Adipose tissue (tissue), 3 donors: Measurements from ENCODE around the gene SURF4. TPM values are rescaled to one million over a fixed set of nuclear protein-coding genes. Genes with fewer than 3 reads are reported as not detected.

ENCODE experiments used
- H3K27ac ChIP-seq: one replicate; pipeline ENCODE4 v1.5.1; 2013; ENCODE audit warnings: low read depth, low read length
- WGBS, 3 donors: extraction: QIAGEN DNeasy Blood & Tissue Kit; methylation state at CpG; one replicate each; pipeline ENCODE4 v1.1.7; 2013; 5-methylcytosine and 5-hydroxymethylcytosine counted together
- polyA plus RNA-seq, 3 donors: library from polyadenylated mRNA; stranded (reverse); fragments of 200-250 nt; gene quantifications; one replicate each; pipeline ENCODE4 v1.2.3, GENCODE V29; 2013
- donor health status: healthy with polysubstance abuse.
- donor health status: Bipolar disorder and iron deficiency.
- donor health status: healthy.

Gene SURF4
- polyA plus RNA-seq, 3 donors, result 66.1 to 168 (median 123) TPM

DNA sequence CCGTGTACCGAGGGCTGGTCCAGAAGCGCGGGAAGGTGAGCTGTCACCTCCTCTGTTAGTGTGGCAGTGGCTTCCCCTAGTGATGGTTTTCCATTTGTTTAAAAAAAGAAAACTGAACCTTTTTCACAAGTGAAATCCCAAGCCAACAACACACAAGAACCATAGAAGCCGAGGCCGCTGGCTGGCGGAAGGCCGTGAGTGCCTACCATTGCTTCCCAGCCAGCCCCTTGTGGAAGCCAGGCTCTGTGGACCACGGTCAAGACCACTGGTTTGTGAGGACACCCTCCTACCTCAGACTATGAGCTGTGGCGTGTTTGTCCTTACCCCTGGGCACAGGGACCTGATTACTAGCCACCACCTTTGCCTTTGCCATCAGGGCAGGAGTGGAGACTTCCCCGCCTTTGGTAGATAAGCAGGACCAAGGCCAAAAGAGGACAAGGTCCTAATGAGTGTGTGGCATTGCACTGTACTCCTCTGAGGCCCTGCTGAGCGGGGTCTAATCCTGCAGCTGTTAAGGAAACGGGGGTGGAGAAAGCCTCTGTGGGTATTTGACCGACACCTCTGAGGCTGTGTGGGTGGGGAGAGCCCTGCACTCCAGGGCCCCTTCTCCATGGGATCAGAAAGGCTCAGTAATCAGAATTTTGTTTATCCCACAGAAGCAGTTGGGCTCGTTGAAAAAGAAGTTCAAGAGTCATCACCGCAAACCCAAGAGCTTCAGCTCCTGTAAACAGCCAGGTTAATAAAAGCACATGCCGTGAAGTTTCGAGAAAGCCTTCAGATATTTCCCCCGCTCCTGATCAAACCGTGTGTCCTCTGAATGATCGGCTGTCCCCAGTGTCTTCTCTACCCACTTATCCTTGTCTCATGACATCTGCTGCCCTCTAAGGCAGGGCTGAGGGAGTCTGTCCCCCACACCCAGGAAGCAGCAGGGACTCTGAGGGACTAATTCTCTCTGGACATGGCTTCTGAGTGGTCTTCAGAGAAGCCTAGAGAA, 15.2 kb downstream of the SURF4 start:
- no peak overlapping the region for H3K27ac ChIP-seq
- 66 to 81% (median 77%) methylated on average over 21 of the region's 21 CpGs for WGBS, 3 donors

DNA sequence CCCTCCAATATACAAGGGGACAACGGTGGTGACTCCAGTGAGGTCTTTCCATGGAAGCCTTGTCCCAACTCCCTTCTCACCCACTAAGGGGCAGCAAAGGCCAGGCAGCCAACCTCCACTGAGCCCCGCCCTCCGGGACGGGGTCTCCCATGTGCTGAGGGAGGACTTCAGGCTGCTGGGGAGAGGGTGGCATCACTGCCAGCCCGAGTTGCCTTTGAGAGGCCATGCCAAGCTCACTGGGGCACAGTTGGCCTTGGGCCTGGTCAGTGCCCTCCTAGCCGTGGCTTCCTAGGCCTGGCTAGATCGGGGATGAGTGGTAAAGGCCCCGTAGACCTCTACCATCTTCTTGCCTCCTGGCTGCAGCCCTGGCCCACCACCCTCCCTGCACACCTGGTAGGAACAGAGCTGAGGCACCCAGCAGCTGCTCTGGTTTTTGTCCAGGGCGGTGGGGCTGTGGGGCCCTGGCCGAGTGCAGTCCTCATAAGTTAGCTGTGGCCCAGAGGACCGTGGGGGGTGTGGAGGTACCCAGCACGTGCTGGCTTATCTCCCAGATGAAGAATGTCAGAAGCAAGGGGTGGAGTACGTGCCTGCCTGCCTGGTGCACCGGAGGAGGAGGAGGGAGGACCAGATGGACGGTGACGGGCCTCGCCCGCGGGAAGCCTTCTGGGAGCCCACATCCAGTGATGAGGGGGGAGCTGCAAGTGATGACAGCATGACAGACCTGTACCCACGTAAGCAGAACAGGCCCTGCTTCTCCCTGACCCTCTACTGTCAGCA, 16.3 kb downstream of the SURF4 start:
- no peak overlapping the region for H3K27ac ChIP-seq
- 50 to 62% (median 55%) methylated on average over 20 of the region's 20 CpGs for WGBS, 3 donors

DNA sequence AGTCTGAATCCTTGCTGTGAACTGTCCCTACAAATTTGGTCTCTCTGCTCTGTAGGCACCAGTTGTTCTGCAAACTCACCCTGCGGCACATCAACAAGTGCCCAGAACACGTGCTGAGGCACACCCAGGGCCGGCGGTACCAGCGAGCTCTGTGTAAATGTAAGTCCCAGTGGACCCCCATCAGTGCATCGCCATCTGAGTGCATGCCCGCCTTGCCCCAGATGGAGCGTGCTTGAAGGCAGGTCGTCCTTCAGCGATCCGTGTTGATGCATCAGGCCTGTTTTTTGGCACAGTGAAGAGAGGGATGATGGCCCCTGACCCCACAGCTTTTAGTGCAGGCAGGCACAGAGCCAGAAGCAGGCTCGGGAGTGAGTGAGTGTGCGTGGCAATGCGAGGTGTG, 18.2 kb downstream of the SURF4 start:
- H3K27ac ChIP-seq, result no peak overlapping the region
- WGBS, 3 donors, result 80 to 83% (median 81%) methylated on average over 14 of the region's 14 CpGs

DNA sequence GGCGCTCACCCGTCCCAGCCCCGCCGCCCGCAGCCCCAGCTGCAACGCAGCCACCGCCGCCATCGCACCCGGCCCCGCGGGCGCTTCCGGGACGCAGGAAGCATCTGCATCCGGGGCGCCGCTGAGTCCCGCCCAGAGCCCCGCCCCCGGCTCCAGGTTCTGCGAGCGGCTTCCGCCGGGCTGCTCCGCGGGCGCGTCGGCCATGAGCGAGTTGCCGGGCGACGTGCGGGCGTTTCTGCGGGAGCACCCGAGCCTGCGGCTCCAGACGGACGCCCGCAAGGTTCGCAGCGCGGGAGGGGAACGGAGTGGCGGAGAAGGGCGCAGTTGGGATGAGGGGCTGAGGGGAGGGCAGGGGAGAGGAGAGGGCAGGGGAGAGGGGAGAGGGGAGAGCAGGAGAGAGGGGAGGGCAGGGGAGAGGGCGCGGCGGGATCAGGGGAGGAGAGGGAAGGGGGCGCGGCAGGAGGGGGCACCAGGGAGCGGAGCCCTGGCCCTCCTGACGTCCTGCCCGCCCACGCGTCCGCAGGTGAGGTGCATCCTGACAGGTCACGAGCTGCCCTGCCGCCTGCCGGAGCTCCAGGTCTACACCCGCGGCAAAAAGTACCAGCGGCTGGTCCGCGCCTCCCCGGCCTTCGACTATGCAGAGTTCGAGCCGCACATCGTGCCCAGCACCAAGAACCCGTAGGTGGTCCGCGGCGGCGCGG, 19.3 kb downstream of the SURF4 start, which contains the start of the genes SURF1 and SURF2:
Gene SURF1 (minus strand): TSS at position 97 of the 701 bp plus-strand sequence. CDS start 34 bp downstream, at position 63.
Gene SURF2 (plus strand): TSS at position 160 of the 701 bp plus-strand sequence. CDS start 43 bp downstream, at position 203.
- WGBS, 3 donors, result 1% methylated on average over 53 to 77 of the region's 78 CpGs

DNA sequence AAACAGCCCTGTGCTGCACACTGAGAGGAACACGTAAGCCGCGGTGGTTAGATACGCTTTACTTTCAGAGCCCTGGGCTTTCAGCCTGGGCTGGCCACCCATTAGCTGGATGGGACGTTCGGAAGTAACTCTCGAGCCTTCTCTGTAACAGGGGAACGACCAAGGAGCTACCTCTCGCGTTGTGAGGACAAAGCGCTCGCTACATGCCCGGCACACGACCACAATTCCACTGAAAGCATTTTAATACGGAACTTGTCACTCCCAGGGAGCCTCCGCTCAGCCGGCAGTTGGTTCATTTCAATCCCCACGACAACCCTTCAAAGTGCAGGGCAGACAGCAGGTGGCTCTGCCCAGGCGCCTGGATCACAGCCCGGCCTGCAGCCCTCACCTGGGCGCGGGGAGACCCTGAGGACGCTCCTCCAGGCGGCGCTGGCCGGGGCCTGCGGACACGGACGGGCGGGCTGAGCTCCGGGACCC, 19.9 kb downstream of the SURF4 start:
- WGBS, 3 donors, result 0 to 1% (median 1%) methylated on average over 31 of the region's 31 CpGs

More for the DNA sequence above, 19.3 kb downstream of the SURF4 start, which contains the start of the genes SURF1 and SURF2:
- peak within 1 kb of the TSS; percentile 10 for H3K27ac ChIP-seq

DNA sequence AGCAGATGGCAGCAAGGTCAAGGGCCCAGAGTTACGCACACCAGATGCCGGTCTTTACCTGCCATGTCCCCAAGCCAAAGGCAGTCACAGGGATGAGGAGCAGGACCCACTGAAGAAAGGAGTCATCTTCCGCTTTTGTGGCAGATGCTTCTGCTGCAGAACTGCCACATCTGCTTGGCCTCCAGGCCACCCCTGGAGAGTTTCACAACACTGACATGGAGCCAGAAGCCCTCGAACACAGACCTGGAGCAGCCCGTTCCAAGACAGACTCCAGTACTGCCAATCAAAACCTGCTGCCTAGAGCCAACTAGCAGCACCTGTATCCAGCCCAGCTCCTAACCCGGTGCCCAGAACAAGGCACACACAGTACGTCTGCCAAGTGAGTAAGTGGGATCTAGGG, 21.1 kb downstream of the SURF4 start:
- no peak overlapping the region for H3K27ac ChIP-seq
- WGBS, 3 donors, result 74 to 82% (median 82%) methylated on average over 7 of the region's 7 CpGs

More for the DNA sequence above, 19.9 kb downstream of the SURF4 start:
- H3K27ac ChIP-seq, result peak overlapping the region; percentile 10

DNA sequence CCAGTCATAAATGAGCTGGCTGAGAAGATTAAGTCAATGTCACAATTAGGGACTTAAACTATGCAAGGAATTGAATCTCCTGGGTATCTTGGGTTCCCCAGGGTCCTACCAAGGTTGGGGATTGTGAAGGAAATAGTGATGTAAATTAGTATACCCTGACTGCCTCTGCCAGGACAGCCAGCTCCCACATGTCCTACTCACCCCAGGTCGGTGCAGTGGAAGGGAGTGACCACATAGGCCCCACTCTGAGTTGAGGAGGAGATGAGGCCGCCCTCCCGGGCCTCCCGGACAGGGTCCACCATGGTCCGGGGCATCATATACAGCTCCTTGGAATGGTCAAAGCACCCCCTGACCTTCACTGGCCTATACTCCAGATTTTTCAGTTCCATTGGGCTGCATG, 22.3 kb downstream of the SURF4 start:
- H3K27ac ChIP-seq, result no peak overlapping the region
- 78 to 87% (median 81%) methylated on average over 5 of the region's 5 CpGs for WGBS, 3 donors

DNA sequence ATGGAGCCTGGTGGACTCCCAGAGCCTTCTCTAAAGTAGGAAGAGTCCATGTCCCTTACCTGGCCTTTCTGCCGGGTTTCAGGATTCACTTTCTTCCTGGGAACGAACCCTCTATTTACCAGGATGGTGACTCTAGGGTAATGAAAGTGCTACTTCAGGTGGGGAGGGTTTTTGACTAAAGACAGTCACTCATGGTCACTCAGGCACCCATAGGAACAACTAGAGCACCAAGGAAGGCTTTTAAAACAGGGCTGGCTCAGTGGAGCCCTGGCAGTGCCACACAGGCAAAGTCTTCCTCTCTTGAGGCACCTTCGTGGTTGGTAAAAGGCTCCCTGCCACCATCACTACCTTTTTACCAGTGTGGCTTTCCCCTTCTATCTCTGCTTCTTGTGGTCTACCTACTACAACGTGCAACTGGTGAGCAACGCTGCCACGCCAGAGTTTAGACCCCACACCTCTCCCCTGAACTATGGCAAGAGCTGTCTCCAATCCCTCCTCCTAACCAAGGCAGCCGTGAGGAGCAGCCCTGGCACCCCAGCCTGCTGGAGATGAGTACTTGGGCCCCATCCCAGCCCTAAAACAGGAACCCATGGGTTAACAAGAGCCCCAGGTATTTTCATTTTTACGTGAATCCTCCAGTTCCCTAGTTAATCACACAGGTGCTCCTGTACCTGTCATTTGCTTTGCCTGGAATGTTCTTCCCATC, 23.1 kb downstream of the SURF4 start:
- no peak overlapping the region for H3K27ac ChIP-seq
- 77 to 79% (median 78%) methylated on average over 8 of the region's 8 CpGs for WGBS, 3 donors

DNA sequence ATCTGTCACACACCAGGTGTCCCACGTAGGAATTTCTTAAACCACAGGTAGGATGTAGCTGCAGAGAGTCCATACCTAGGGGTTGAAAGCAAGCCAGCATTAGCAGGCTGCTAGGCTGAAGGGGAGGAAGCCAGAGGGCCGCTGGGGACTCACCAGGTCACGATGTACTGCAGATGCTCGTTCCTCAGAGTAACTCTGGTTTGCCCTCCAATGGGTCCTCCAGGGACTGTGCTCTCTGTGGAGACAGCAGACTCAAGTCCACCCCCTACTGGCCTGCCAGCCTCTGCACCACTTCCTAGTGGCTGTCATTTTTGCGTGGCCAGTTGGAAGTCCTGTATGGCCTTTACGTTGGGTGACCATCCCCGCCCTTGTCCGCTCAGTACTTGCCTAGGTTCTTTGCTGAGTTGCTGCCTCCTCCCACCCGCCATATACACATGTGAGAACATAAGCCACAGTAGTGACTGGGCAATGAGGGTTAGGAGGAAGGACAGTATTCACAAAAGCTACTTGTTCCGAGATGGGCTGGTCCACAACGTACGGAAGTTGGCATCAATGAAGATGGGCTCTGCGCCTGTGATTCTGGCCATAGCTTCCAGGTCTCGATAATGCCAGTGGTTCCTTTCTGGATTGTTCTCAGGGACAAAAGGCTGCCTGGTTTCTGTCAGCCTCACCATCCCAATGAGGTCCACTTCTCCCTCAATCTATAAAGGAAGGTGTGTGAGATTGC, 23.8 kb downstream of the SURF4 start:
- 75 to 80% (median 76%) methylated on average over 14 of the region's 14 CpGs for WGBS, 3 donors
- H3K27ac ChIP-seq, result no peak overlapping the region

DNA sequence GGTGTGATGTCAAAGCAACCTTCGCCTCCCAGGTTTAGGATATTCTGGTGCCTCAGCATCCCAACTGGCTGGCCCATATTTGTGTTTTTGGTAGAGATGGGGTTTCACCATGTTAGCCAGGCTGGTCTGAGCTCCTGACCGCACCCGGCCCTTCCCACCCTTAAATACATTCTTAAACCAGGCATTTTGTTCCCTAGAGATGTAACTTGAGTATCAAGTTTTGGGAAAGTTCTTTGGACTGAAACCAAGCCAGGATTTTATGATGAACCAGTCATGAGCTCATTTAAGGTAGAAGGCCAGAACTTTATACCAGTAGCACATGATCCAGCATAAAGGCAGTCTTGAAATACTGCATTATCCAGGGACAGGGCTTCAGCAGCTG, 24.3 kb downstream of the SURF4 start:
- no peak overlapping the region for H3K27ac ChIP-seq
- whole genome bisulfite sequencing, 3 donors, result 78 to 90% (median 85%) methylated on average over 3 of the region's 3 CpGs

DNA sequence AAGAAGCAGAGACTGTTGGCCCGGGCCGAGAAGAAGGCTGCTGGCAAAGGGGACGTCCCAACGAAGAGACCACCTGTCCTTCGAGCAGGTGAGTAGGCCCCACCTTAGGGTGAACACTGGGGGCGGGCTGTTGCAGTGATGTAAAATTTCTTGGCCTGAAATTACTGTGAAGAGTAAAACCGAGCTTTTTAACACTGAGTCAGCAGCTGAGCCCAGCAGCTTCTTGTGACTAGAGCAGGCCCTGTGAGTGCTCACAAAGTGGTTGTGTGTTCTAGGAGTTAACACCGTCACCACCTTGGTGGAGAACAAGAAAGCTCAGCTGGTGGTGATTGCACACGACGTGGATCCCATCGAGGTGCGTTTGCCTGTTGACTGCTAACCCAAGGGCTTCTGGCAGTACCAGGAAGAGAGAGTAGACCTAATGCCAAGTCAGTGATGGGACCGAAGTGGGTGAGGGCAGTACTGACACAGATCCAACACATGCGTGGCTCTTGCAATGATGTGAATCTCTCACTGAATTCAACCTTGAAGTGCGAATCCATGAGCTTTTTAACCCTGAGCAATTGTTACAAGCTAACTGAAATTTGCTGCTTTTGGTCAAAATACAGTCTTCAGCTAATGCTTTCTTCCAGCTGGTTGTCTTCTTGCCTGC, 25.8 kb downstream of the SURF4 start:
- no peak overlapping the region for H3K27ac ChIP-seq
- 79 to 87% (median 84%) methylated on average over 15 of the region's 15 CpGs for WGBS, 3 donors

DNA sequence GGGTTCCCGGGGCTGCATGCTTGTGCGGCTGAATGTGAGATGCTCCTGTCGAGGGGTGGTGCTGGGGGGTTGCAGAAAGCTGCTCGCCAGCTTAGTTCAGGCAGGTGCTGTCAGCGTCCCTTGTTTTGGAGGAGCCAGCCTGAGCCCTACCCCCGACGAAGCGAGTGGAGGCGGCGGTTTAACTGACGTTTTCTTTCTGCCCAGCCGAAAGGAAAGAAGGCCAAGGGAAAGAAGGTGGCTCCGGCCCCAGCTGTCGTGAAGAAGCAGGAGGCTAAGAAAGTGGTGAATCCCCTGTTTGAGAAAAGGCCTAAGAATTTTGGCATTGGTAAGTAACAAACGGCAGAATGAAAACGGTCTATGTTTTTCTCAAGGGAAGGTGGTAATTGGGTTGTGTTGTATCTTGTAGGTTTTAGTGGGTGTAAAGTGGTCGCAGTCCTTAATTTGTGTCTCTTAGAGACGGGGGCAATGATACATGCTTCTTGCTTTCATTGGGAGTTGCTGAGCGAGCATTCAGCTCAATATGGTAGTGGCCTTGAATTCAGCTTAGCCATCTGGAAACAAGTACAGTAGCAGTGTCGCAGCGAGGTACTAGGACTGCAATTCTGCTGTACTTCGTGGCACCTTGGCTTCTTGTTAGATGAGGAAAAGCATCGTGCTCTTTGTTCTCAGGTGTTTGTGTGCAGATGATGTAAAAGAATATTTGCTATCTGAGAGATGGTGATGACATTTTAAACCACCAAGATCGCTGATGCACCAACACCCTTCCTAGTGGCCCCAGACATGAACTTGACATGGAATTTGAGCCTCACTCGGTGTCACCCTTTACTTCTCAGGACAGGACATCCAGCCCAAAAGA, 26.9 kb downstream of the SURF4 start:
- WGBS, 3 donors, result 10 to 20% (median 20%) methylated on average over 25 of the region's 25 CpGs

DNA sequence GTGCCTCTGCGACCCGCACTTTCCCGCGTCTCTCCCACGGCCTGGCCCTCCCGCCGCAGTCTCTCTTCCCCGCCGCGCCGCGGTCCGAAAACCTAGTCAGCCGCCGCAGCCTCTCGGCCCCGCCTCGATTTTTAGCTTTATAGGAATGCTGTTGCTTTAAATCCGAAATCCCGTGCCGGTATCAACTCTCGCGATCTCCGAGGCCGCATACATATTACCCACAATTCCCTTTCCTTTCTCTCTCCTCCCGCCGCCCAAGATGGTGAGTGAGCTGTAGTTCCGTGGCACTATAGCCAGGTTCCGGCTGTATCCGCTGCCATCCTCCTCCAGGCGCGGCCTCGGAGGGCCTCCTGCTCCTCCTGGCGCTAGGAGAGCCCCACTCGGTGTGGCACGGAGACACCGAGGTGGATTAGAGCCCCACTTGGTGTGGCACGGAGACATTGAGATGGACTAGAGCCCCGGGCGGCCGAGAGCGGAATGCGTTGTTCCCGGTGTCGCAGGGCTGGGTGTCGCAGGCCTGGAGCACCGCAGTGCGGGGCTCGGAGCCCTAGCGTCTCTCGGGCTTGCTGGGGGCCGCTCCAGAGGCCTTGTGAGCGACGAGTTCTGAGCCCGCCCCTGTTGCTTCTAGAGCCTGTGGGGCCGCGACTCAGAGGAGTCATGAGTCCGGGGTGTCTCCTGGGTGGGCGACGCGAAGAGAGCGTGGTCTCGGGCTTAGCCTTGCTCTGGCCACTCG, 27.7 kb downstream of the SURF4 start, which contains the start of the genes MED22 and RPL7A:
Gene MED22 (minus strand): TSS at position 147 of the 733 bp plus-strand sequence. CDS start 1,469 bp downstream, outside the sequence.
Gene RPL7A (plus strand): TSS at position 234 of the 733 bp plus-strand sequence. CDS start 26 bp downstream, at position 260.
- no peak within 1 kb of the TSS for H3K27ac ChIP-seq

More for the DNA sequence above, 26.9 kb downstream of the SURF4 start:
- H3K27ac ChIP-seq, result no peak overlapping the region

DNA sequence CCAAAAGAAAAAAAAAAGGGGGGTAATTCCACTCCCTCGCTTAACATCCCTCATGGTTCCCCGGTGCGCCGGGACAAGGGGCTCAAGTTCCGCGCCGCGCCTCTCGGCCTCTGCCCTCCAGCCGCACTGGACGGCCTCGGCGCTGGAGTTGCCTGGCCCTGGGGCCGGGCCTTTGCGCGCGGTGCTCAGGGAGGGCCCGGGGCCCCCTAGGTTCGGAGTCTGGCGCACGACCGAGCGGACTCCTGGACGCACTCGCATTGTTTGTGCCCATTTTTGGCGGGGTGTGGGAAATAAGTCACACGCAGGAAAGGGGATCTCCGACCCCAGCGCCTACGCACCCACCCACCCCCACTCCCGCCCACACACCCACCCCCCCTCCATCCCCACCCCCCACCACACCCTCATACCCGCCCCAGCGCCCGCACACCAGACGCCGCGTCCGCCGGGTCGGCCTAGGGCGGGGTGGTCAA, 28.3 kb downstream of the SURF4 start:
- 0 to 1% (median 0%) methylated on average over 34 to 41 of the region's 41 CpGs for WGBS, 3 donors

More for the DNA sequence above, 27.7 kb downstream of the SURF4 start, which contains the start of the genes MED22 and RPL7A:
- 0% methylated on average over 60 to 64 of the region's 64 CpGs for WGBS, 3 donors

More for the DNA sequence above, 28.3 kb downstream of the SURF4 start:
- no peak overlapping the region for H3K27ac ChIP-seq
